ENCODE measurements around the gene VPS54.

DNA sequence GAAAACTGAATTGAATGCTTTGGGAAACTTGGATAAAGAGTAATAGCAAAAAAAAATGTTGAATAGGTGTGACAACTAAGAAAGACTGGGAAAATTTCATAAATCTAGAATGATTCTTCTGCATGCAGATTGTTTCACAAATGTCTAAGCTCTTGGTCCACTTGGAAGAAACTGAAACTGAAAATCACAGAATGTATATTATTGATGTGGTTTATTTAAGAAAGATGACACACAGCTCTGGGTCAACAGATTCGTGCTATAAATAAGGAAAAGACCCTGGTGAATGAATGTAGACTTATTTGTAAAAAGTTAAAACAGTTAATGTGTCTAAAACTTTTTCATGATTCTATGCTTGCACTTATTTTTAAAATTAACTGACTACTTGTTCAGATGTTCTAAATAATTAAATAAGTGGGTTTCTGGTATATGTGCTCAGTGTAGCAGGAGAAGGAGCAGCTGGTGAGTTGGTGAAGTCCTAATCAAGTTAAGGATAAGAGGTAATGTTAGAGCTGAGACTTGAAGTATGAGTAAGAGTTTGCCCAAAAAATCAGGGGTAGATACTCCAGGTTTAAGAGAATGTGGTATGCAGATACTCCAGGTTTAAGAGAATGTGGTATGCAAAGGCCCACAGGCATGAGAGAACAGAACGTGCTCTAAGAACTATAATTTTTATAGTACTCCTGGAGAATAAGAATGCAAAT lies 153.1 kb downstream of the VPS54 start:
- TF ChIP-seq SUZ12 (IDR thresholded peaks at IDR 0.05; ENCODE audit: extremely low read depth, insufficient read depth, insufficient read length) (no peak), ZNF274 (IDR thresholded peaks at IDR 0.05; ENCODE audit: low read depth, low read length) (no peak)
